Tibial nerve (tissue), 4 donors: ENCODE data around the gene AMIGO3. TPM values are rescaled to one million over a fixed set of nuclear protein-coding genes. Genes with fewer than 3 reads are reported as not detected.

Experiments used
- DNase-seq, 2 donors: peaks; one replicate each; pipeline ENCODE4 v3.0.0-alpha.2; 2019; ENCODE audit warnings: low spot score in 2 of 2
- H3K27ac ChIP-seq, 4 donors: fragments of 200-600 bp; sonication (generic) in 3 of 4; one replicate each; pipeline ENCODE4 v1.5.1; 2017 to 2019; ENCODE audit warnings: mild to moderate bottlenecking in 1 of 4
- H3K27me3 ChIP-seq, 2 donors: fragments of 200-600 bp; sonication (generic) in 1 of 2; one replicate each; pipeline versions ENCODE4 v1.5.1 to v1.6.0; 2017 to 2019
- H3K36me3 ChIP-seq, 3 donors: fragments of 200-600 bp; sonication (generic); one replicate each; pipeline ENCODE4 v1.5.1; 2018 to 2019
- H3K4me1 ChIP-seq, 4 donors: fragments of 200-600 bp; sonication (generic) in 3 of 4; one replicate each; pipeline ENCODE4 v1.5.1; 2017 to 2019
- H3K4me3 ChIP-seq, 4 donors: fragments of 200-600 bp; sonication (generic) in 3 of 4; one replicate each; pipeline ENCODE4 v1.5.1; 2017 to 2019; ENCODE audit warnings: mild to moderate bottlenecking in 1 of 4, moderate library complexity in 1 of 4
- H3K9me3 ChIP-seq, 4 donors: fragments of 200-600 bp; sonication (generic) in 3 of 4; one replicate each; pipeline ENCODE4 v1.5.1; 2017 to 2019
- CTCF ChIP-seq, 5 experiments: fragments of 200-600 bp in 3 of 5; fragments of 450-650 bp in 2 of 5; sonication (generic) in 3 of 5; IDR thresholded peaks; one replicate each; pipeline ENCODE4 v1.5.1; 2016 to 2019; ENCODE audit warnings: antibody characterized with exemption in 5 of 5, mild to moderate bottlenecking in 3 of 5, moderate library complexity in 2 of 5
- EP300 ChIP-seq, 2 donors: sonication (generic); formaldehyde crosslinking; IDR thresholded peaks; one replicate each; pipeline ENCODE4 v1.6.1; 2017; ENCODE audit warnings: antibody characterized with exemption in 2 of 2, mild to moderate bottlenecking in 1 of 2
- POLR2A ChIP-seq, 2 donors: fragments of 450-650 bp; IDR thresholded peaks; one replicate each; pipeline ENCODE4 v1.6.1; 2017; ENCODE audit warnings: antibody characterized with exemption in 2 of 2, mild to moderate bottlenecking in 2 of 2, moderate library complexity in 2 of 2
- WGBS, 2 donors: methylation state at CpG; one replicate each; pipeline ENCODE4 v1.1.5; 2018; 5-methylcytosine and 5-hydroxymethylcytosine counted together
- total RNA-seq, 4 donors: library from RNA; depleted of rRNA; stranded (reverse); fragments of >200 nt; gene quantifications; one replicate each; pipeline ENCODE4 v1.1.0, GENCODE V29; 2016

The AMIGO3 gene
- total RNA-seq, 4 donors from 2014 or later, result 2.1 to 4.2 TPM; not detected in 2

GRCh38 chr3:49674497-49674983 lies 44.9 kb downstream of the AMIGO3 start:
- peak overlapping the region; percentile 79 to 100 (median 87) for H3K4me3 ChIP-seq
- no peak for DNase-seq
- H3K27ac ChIP-seq, result peak overlapping the region; percentile 63 to 95 (median 92)
- 6 to 17% methylated on average over 15 to 34 of the region's 34 CpGs for WGBS, 2 donors
- H3K36me3 ChIP-seq, result peaks cover 5 to 40% (median 18%) of the 10 kb centered on the region in 3 donors
- H3K4me1 ChIP-seq, result peaks cover 0 to 21% (median 13%) of the 10 kb centered on the region in 4 donors
- H3K9me3 ChIP-seq, result peaks cover 0 to 5% (median 0%) of the 10 kb centered on the region in 4 donors
- no peaks in the 10 kb centered on the region for H3K27me3 ChIP-seq
- TF ChIP-seq EP300 (IDR thresholded peaks at IDR 0.05) (no peak), POLR2A (IDR thresholded peaks at IDR 0.05) (no peak)

- Histone ChIP-seq H3K36me3 (peaks cover under 1 to 34% (median 11%) of the 10 kb centered on the region in 3 donors), H3K27ac (peak within 1 kb of the TSS; percentile 63 to 95 (median 92)), H3K27me3 (no peaks in the 10 kb centered on the region), H3K9me3 (peaks cover 0 to 5% (median 0%) of the 10 kb centered on the region in 4 donors), H3K4me3 (peak within 1 kb of the TSS; percentile 79 to 100 (median 87)), H3K4me1 (peaks cover 0 to 21% (median 13%) of the 10 kb centered on the region in 4 donors)
- 0 to 1% methylated on average over 65 to 70 of the region's 71 CpGs for WGBS, 2 donors
- DNase-seq, result peak; percentile 87 to 91
- TF ChIP-seq POLR2A (IDR thresholded peaks at IDR 0.05) (peak in 1 of 2 donors; percentile 62), EP300 (IDR thresholded peaks at IDR 0.05) (peak; percentile 46 to 79), CTCF (IDR thresholded peaks at IDR 0.05) (peak in 1 of 5 experiments; percentile 13)
Measured at GRCh38 chr3:49673715-49674496, 45.6 kb downstream of the AMIGO3 start, which contains the start of gene APEH. TSS of gene APEH (plus strand) at chr3:49674351. CDS start at chr3:49674402, 51 bp downstream.

GRCh38 chr3:49673121-49673714 lies 46.3 kb downstream of the AMIGO3 start:
- DNase-seq, result no peak
- WGBS, 2 donors, result 25 to 27% methylated on average over 15 of the region's 17 CpGs

GRCh38 chr3:49671291-49672288 lies 47.9 kb downstream of the AMIGO3 start:
- no peak for TF ChIP-seq POLR2A (IDR thresholded peaks at IDR 0.05)
- TF ChIP-seq CTCF (IDR thresholded peaks at IDR 0.05), result peak; percentile 62 to 76 (median 68)
- no peak for TF ChIP-seq EP300 (IDR thresholded peaks at IDR 0.05)
- Histone ChIP-seq H3K9me3 (peaks cover 0 to 5% (median 0%) of the 10 kb centered on the region in 4 donors), H3K4me1 (peaks cover 0 to 28% (median 13%) of the 10 kb centered on the region in 4 donors), H3K36me3 (peaks cover 0 to 11% (median 0%) of the 10 kb centered on the region in 3 donors), H3K27ac (no peak overlapping the region), H3K4me3 (no peak overlapping the region), H3K27me3 (no peaks in the 10 kb centered on the region)
- WGBS, 2 donors, result 36 to 42% methylated on average over 11 of the region's 11 CpGs
- DNase-seq, result peak in 1 of 2 donors; percentile 32

More at GRCh38 chr3:49673121-49673714, 46.3 kb downstream of the AMIGO3 start:
- TF ChIP-seq EP300 (IDR thresholded peaks at IDR 0.05), result no peak
- no peak for TF ChIP-seq CTCF (IDR thresholded peaks at IDR 0.05)
- no peak for TF ChIP-seq POLR2A (IDR thresholded peaks at IDR 0.05)
- H3K27me3 ChIP-seq, result no peaks in the 10 kb centered on the region
- peaks cover 0 to 27% (median 8%) of the 10 kb centered on the region in 3 donors for H3K36me3 ChIP-seq
- H3K4me1 ChIP-seq, result peaks cover 0 to 26% (median 13%) of the 10 kb centered on the region in 4 donors
- H3K4me3 ChIP-seq, result peak overlapping the region; percentile 79 to 100 (median 87)
- H3K27ac ChIP-seq, result peak overlapping the region; percentile 63 to 95 (median 92)
- H3K9me3 ChIP-seq, result peaks cover 0 to 5% (median 0%) of the 10 kb centered on the region in 4 donors
